ENCODE results near the gene AIFM3.

Gene AIFM3

GRCh38 chr22:20988573-20989322 is 21.7 kb downstream of the AIFM3 start:
- TF ChIP-seq ZNF70 (CRISPR knock-in tag; IDR thresholded peaks at IDR 0.05) (no peak), ZNF8 (CRISPR knock-in tag; IDR thresholded peaks at IDR 0.05) (no peak), PATZ1 (CRISPR knock-in tag; IDR thresholded peaks at IDR 0.05; ENCODE audit: borderline replicate concordance) (no peak), ZC3H10 (CRISPR knock-in tag; IDR thresholded peaks at IDR 0.05) (no peak), ZNF565 (CRISPR knock-in tag; conservative IDR thresholded peaks at IDR 0.05; ENCODE audit: low read depth) (no peak), ESRRG (CRISPR knock-in tag; IDR thresholded peaks at IDR 0.05) (no peak), ZFP30 (CRISPR knock-in tag; IDR thresholded peaks at IDR 0.05) (no peak), PPARA (CRISPR knock-in tag; IDR thresholded peaks at IDR 0.05; ENCODE audit: borderline replicate concordance) (no peak), SNAI2 (CRISPR knock-in tag; IDR thresholded peaks at IDR 0.05) (no peak), POU6F1 (CRISPR knock-in tag; IDR thresholded peaks at IDR 0.05; ENCODE audit: borderline replicate concordance, low read depth) (no peak), RARB (CRISPR knock-in tag; IDR thresholded peaks at IDR 0.05) (no peak), TSHZ2 (CRISPR knock-in tag; IDR thresholded peaks at IDR 0.05) (no peak), CSDC2 (CRISPR knock-in tag; IDR thresholded peaks at IDR 0.05) (no peak), TOX (CRISPR knock-in tag; IDR thresholded peaks at IDR 0.05; ENCODE audit: borderline replicate concordance) (no peak), CREB5 (CRISPR knock-in tag; IDR thresholded peaks at IDR 0.05; ENCODE audit: low read depth) (no peak)
- no peak for ATAC-seq

- no peak for ATAC-seq
- TF ChIP-seq ARNTL (CRISPR knock-in tag; IDR thresholded peaks at IDR 0.05; ENCODE audit: borderline replicate concordance, low read depth) (no peak), TOX (CRISPR knock-in tag; IDR thresholded peaks at IDR 0.05; ENCODE audit: borderline replicate concordance) (no peak), PATZ1 (CRISPR knock-in tag; IDR thresholded peaks at IDR 0.05; ENCODE audit: borderline replicate concordance) (no peak), ZNF565 (CRISPR knock-in tag; conservative IDR thresholded peaks at IDR 0.05; ENCODE audit: low read depth) (no peak), ESRRG (CRISPR knock-in tag; IDR thresholded peaks at IDR 0.05) (no peak)
Observed at GRCh38 chr22:20989323-20990138, 22.5 kb downstream of the AIFM3 start.

Data from SK-N-SH treated with all-trans-retinoic acid at 6 μM for 48 hours (cell line).